ENCODE results near the gene ARFGAP2.

ARFGAP2 gene

GRCh38 chr11:47185305-47186075, 8.8 kb upstream of the ARFGAP2 start (continued):
- TF ChIP-seq, protein P1, sequence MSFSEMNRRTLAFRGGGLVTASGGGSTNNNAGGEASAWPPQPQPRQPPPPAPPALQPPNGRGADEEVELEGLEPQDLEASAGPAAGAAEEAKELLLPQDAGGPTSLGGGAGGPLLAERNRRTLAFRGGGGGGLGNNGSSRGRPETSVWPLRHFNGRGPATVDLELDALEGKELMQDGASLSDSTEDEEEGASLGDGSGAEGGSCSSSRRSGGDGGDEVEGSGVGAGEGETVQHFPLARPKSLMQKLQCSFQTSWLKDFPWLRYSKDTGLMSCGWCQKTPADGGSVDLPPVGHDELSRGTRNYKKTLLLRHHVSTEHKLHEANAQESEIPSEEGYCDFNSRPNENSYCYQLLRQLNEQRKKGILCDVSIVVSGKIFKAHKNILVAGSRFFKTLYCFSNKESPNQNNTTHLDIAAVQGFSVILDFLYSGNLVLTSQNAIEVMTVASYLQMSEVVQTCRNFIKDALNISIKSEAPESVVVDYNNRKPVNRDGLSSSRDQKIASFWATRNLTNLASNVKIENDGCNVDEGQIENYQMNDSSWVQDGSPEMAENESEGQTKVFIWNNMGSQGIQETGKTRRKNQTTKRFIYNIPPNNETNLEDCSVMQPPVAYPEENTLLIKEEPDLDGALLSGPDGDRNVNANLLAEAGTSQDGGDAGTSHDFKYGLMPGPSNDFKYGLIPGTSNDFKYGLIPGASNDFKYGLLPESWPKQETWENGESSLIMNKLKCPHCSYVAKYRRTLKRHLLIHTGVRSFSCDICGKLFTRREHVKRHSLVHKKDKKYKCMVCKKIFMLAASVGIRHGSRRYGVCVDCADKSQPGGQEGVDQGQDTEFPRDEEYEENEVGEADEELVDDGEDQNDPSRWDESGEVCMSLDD (tag by site-specific recombination; IDR thresholded peaks at IDR 0.05) = peak; percentile 63; the same call in 1 of the 2 replicates
- TF ChIP-seq ZBTB17 (tag by site-specific recombination; IDR thresholded peaks at IDR 0.05) = peak; percentile 46; the same call in 1 of the 2 replicates
- TF ChIP-seq IKZF3 (tag by site-specific recombination; IDR thresholded peaks at IDR 0.05) = peak; percentile 11; the same call in 1 of the 2 replicates
- no peak for TF ChIP-seq TSHZ1 (tag by site-specific recombination; IDR thresholded peaks at IDR 0.05; ENCODE audit: borderline replicate concordance)
- no peak for TF ChIP-seq ZNF521 (tag by site-specific recombination; IDR thresholded peaks at IDR 0.05)
- TF ChIP-seq ZNF664 (tag by site-specific recombination; IDR thresholded peaks at IDR 0.05) = no peak
- no peak for TF ChIP-seq ZNF214 (tag by site-specific recombination; IDR thresholded peaks at IDR 0.05; ENCODE audit: borderline replicate concordance)
- no peak for TF ChIP-seq ZNF184 (tag by site-specific recombination; IDR thresholded peaks at IDR 0.05)
- no peak for TF ChIP-seq ZNF518A (tag by site-specific recombination; conservative IDR thresholded peaks at IDR 0.05; ENCODE audit: low read depth)
- TF ChIP-seq, protein P2, sequence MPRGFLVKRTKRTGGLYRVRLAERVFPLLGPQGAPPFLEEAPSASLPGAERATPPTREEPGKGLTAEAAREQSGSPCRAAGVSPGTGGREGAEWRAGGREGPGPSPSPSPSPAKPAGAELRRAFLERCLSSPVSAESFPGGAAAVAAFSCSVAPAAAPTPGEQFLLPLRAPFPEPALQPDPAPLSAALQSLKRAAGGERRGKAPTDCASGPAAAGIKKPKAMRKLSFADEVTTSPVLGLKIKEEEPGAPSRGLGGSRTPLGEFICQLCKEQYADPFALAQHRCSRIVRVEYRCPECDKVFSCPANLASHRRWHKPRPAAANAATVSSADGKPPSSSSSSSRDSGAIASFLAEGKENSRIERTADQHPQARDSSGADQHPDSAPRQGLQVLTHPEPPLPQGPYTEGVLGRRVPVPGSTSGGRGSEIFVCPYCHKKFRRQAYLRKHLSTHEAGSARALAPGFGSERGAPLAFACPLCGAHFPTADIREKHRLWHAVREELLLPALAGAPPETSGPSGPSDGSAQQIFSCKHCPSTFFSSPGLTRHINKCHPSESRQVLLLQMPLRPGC (tag by site-specific recombination; IDR thresholded peaks at IDR 0.05) = no peak
- TF ChIP-seq, protein P3, sequence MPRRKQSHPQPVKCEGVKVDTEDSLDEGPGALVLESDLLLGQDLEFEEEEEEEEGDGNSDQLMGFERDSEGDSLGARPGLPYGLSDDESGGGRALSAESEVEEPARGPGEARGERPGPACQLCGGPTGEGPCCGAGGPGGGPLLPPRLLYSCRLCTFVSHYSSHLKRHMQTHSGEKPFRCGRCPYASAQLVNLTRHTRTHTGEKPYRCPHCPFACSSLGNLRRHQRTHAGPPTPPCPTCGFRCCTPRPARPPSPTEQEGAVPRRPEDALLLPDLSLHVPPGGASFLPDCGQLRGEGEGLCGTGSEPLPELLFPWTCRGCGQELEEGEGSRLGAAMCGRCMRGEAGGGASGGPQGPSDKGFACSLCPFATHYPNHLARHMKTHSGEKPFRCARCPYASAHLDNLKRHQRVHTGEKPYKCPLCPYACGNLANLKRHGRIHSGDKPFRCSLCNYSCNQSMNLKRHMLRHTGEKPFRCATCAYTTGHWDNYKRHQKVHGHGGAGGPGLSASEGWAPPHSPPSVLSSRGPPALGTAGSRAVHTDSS (tag by site-specific recombination; IDR thresholded peaks at IDR 0.05) = no peak
- TF ChIP-seq, protein P4, sequence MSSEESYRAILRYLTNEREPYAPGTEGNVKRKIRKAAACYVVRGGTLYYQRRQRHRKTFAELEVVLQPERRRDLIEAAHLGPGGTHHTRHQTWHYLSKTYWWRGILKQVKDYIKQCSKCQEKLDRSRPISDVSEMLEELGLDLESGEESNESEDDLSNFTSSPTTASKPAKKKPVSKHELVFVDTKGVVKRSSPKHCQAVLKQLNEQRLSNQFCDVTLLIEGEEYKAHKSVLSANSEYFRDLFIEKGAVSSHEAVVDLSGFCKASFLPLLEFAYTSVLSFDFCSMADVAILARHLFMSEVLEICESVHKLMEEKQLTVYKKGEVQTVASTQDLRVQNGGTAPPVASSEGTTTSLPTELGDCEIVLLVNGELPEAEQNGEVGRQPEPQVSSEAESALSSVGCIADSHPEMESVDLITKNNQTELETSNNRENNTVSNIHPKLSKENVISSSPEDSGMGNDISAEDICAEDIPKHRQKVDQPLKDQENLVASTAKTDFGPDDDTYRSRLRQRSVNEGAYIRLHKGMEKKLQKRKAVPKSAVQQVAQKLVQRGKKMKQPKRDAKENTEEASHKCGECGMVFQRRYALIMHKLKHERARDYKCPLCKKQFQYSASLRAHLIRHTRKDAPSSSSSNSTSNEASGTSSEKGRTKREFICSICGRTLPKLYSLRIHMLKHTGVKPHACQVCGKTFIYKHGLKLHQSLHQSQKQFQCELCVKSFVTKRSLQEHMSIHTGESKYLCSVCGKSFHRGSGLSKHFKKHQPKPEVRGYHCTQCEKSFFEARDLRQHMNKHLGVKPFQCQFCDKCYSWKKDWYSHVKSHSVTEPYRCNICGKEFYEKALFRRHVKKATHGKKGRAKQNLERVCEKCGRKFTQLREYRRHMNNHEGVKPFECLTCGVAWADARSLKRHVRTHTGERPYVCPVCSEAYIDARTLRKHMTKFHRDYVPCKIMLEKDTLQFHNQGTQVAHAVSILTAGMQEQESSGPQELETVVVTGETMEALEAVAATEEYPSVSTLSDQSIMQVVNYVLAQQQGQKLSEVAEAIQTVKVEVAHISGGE (tag by site-specific recombination; conservative IDR thresholded peaks at IDR 0.05; ENCODE audit: low read depth) = no peak
- TF ChIP-seq PBX3 (CRISPR knock-in tag; IDR thresholded peaks at IDR 0.05) = no peak
- TF ChIP-seq ZNF10 (tag by site-specific recombination; IDR thresholded peaks at IDR 0.05) = no peak
- no peak for TF ChIP-seq ZNF155 (tag by site-specific recombination; IDR thresholded peaks at IDR 0.05)
- no peak for TF ChIP-seq ZNF133 (tag by site-specific recombination; IDR thresholded peaks at IDR 0.05)

Measured in HEK293 (cell line).